Measurements from ENCODE around the gene ATP1A3.
"Not testable (repeated sequence)": the region's sequence is repeated elsewhere in the genome, so short reads cannot be mapped to it uniquely, and the experiment has no call there.

Gene ATP1A3

DNA sequence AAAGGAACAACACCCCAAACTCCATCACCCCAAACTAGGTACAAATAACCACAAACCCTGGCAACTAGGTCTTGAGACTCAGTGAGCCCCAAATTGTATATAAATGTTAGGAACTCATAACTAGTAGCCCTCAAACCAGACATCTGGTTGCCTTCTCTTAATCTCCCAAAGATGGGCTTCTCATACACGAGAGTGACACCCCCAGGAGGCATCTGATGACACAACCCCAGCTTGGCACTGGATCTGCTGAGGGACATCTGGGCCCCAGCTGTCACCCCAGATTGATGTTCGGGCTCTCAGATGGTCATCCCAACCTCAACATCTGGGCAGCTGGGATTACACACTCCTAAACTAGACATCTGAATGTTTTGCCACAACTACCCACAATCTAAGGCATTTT, 49.7 kb downstream of the ATP1A3 start:
- DNase-seq, result no peak

DNA sequence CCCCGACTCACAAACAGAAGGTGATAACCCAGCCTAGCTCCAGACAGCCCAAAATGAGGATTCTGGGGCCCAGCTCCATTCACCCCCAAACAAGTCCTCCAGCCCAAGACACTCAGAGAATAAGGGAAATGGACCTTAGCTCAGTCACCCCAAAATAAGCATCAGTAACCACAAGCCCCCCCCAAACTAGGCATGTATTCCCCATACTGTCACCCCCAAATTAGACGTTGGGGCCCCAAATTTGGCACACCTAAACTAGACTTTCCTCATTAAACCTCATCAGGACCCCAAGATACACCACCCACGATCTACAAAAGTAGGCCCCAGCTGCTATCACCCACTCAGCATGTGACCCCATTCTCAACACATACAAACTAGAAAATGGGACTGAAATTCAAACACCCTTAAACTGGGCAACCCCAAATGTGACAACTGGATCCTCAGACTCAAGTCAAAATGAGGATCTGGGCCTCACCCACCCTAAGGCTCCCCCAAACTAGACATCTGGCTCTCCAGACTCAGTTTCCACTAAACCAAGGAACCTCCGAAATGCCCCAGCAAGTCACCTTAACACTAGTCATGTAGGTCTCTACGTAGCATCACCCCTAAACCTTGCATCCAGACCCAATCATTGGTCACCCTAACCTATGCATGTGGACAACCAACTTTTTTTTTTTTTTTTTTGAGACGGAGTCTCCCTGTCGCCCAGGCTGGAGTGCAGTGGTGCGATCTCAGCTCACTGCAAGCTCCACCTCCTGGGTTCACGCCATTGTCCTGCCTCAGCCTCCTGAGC, 52.4 kb downstream of the ATP1A3 start:
- DNase-seq, result no peak

- no peak for DNase-seq
Observed at GRCh38 chr19:41940731-41941409, 53.2 kb downstream of the ATP1A3 start.

DNA sequence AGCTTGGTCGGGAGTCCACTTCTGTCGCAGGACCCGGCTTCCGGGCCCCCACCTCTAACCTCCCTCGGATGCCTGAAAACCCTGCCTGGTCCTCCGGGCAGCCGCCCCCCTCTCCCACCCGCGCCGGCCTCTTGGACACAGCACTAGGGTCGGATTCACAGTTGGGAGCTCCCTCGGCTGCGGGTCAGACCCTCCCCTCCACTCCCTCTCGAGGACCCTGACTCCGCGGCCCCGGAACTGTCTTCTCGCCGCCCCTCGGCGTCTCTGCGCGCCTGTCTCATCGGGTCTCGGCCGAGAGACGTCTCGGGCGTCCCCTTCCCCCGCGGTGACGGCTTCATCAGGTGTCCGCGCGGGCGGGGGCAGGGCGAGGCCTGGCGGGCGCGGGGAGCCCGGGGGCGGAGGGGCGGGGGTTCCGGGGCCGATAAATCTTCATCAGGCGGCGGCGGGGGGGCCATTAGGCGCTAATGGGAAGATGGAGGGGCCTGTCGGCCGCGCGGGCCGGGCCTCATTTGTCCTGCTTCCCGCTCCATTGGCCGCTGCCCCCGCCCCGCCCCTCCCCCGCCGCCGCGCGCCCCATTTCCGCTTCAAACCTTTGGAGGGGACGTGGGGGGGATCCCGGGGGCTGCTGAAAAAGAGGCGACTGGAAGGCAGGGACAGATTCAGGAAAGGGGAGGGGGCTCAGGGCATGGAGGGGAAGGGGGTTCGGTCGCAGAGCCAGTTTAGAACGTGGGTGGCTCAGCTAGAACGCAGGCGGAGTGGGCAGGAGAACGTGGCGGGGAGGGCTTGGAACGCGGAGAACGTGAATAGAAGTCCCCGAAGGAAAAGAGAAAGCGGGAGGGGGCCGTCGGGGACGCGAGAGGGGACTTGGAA, 53.9 kb downstream of the ATP1A3 start:
- peak; percentile 50 to 63 for DNase-seq

GRCh38 chr19:41939209-41939608, 54.8 kb downstream of the ATP1A3 start:
- not testable (repeated sequence) for DNase-seq

GRCh38 chr19:41937525-41938468, 56.2 kb downstream of the ATP1A3 start:
- DNase-seq, result no peak

DNA sequence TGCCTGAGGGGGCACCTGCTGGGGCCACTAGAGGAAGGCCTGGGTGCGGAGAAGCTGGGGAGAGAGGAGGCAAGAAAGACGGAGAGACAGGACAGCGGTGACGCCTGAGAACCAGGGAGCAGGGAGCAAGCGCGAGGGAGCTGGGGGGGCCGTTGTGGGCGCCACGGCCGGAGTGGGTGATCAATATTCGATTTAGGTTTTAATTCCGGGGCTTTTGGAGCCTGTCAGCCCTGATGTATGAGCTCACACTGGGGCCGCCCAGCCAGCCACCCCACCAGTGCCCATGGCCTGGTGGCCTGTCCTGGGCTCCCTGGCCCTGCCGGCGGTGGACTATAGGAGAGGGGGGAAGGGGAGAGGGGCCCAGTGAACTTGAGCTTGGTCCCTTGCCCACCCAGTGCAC, 57.1 kb downstream of the ATP1A3 start:
- DNase-seq, result no peak

- DNase-seq, result peak; percentile 47 to 63
Observed at GRCh38 chr19:41936416-41936850, 57.6 kb downstream of the ATP1A3 start.

GRCh38 chr19:41935760-41936415, 58.1 kb downstream of the ATP1A3 start:
- DNase-seq, result no peak

- peak; percentile 80 to 86 for DNase-seq
Observed at GRCh38 chr19:41934849-41935374, 59.1 kb downstream of the ATP1A3 start.

GRCh38 chr19:41933693-41934426, 60.2 kb downstream of the ATP1A3 start:
- DNase-seq, result no peak

DNA sequence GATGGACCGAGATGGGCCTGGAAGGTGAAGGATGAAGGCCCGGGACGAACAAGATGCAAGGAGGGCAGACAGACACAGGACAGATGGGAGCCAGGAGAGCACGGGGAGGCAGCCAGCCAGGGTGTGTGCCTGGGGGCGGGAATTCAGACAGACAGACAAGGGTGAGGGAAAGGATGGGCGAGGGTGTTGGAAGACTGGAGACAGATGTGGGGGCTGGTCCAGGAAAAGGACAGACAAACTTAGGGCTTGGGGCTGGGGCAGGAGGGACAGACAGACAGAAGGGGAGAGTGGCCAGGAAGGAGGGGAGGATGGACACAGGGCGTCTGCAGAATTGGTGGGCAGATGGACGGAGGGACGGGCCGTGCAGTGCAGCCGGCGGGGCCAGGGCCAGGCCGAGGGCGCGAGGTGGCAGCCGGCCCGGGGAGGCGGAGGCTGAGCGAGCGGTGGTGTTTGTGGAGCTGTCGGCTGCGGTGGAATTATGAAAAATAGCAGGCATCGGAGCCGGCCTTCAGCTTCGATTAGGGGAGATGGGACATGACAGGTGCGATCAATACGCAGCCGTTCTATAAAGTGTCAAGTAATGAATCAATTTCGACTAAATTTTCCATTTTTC, 61.2 kb downstream of the ATP1A3 start:
- DNase-seq, result no peak

- DNase-seq, result no peak
Observed at GRCh38 chr19:41932259-41932719, 61.7 kb downstream of the ATP1A3 start.

GRCh38 chr19:41930926-41931592, 63.0 kb downstream of the ATP1A3 start:
- no peak for DNase-seq

DNA sequence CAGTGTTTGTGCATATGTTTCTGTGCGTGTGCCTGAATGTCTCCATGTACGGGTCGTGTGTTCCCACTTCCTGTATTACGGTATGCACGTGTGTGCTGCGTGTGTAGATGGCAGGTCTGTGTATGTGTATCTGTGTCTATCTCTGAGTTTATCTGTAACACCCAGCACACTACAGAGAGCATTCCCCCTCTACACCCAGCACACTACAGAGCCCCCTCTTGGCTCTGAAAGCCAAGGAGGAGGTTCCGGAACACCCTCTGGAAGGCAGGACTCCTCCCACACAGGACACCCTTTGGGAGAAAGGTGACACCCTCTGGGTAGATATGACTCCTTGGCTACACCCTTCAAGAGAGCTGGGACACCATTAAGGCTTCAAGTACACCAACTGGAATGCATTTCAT, 63.7 kb downstream of the ATP1A3 start:
- DNase-seq, result no peak

DNA sequence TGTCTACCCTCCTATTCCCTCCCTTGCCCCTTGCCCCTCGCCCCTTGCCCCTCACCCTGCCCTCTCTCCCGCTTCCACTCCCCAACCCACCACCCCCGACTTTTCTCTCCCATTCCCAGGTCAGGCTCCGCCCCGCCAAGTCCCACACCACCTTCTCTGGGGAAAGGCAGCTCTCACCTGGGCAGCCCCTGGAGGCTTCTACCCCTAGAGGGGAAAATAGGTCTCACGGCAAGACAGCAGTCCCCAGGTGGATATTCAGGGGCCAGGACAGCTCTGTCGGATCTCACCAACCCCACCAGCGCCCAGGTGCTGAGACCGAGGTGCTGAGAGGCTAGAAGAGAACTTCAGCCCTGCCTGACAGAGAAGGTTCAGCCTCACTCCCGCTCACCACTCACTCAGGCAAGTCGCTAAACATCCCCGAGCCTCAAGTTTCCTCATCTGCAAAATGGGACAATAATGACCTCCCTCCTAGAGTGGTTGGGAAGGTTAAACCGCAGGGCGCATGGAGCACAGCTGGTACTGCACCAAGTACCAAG, 64.4 kb downstream of the ATP1A3 start:
- DNase-seq, result no peak

DNA sequence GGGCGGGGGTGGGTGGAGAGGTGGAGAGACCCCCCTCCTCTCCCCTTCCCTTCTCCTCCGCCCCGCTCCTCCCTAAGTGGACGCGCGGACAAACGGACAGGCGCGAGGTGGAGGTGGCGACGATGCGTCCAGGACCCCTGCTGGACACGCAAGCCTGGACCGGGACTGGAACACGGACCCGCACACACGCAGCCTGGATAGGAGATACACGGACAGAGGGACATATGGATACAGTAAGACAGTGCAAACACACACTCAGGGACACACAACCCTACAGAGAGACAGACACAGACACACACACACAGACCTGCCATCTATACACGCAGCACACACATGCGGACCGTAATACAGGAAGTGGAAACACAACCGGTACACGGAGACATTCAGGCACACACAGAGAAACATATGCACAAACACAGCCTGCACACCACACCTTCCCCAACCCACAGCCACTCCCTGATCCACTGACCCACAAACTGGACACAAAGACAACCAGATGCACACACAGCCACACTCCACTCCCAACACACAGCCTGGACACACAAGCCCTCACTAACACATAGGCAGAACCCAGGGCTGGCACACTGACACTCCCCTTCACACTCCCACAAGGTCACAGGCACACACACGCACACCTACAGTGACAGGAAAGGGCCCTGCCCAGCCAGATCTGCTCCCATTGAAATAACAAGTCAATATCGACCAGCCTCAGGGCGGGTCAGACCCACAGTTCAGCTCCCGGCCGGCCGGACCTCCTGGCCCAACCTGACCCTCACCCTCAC, 65.1 kb downstream of the ATP1A3 start:
- DNase-seq, result peak; percentile 40 to 57

- DNase-seq, result no peak
Observed at GRCh38 chr19:41928221-41928683, 65.8 kb downstream of the ATP1A3 start, which contains the start of gene ERFL. Gene ERFL, minus strand, starts transcription at chr19:41928449. Its CDS starts 15,530 bp downstream, at chr19:41912919.

All from CD4-positive, alpha-beta T cell treated with Interferon alpha-2 for 1 hour (primary cell).